ENCODE results near the gene AMPD2.

The AMPD2 gene

GRCh38 chr1:109634771-109635750 is 15.4 kb downstream of the AMPD2 start:
- DNase-seq (ENCODE audit: low read depth) = no peak
- TF ChIP-seq, protein P1, sequence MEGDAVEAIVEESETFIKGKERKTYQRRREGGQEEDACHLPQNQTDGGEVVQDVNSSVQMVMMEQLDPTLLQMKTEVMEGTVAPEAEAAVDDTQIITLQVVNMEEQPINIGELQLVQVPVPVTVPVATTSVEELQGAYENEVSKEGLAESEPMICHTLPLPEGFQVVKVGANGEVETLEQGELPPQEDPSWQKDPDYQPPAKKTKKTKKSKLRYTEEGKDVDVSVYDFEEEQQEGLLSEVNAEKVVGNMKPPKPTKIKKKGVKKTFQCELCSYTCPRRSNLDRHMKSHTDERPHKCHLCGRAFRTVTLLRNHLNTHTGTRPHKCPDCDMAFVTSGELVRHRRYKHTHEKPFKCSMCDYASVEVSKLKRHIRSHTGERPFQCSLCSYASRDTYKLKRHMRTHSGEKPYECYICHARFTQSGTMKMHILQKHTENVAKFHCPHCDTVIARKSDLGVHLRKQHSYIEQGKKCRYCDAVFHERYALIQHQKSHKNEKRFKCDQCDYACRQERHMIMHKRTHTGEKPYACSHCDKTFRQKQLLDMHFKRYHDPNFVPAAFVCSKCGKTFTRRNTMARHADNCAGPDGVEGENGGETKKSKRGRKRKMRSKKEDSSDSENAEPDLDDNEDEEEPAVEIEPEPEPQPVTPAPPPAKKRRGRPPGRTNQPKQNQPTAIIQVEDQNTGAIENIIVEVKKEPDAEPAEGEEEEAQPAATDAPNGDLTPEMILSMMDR (conservative IDR thresholded peaks at IDR 0.05; ENCODE audit: low read depth, low read length) = no peak
- no peak overlapping the region for H3K4me3 ChIP-seq (ENCODE audit: low read length)

DNA sequence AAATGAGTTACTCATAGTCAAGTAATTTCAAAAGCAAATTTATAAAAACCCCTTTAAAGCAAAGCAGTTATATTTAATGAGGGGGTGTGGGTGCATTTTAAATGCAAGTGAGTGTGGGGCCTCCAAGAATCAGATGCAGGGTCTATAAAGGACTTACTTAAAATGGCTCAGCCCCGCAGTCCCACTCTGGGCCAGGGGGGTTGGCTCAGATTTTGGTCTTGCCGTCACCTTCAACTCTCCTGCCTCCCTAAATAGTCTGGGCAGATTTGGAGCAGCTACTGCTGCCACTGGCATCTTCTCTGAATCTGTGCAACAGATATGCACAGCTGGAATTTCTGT is 16.2 kb downstream of the AMPD2 start:
- TF ChIP-seq, protein P1 (conservative IDR thresholded peaks at IDR 0.05; ENCODE audit: low read depth, low read length) = no peak
- DNase-seq (ENCODE audit: low read depth) = no peak
- no peak overlapping the region for H3K4me3 ChIP-seq (ENCODE audit: low read length)

DNA sequence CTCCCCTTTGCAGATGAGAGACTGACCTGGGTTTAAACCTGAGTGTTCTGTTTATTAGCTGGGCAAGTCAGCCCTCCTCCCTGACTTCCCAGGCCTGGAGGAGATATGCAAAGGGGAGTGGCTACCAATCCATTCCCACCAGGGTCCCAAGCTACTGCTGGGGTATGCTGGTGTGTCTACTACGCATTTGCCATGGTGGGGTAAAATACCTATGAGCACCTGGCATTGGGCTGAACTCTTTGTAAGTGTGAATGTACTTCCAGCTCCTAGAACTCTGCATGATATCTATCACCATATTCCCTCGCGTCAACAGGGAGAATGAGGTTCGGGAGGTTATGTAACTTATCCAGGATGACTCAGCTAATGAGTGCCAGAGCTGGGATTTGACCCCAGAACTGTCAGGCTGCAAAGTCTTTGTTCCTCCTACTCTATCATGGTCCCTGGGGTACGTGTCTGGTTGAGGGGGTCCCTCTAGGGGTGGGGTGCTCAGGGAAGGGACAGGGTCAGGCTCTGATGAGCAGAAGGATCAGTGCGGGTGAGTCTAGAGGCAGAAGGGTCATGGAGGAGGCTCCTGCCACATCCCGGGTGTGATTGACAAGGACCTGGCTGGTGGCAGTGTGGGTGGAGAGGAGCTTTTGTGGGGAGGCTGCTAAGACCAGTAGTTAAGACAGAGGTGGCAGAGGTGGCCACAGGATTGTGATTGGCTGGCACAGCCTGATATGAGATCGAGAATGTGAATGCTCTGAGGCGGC is 16.7 kb downstream of the AMPD2 start:
- H3K4me3 ChIP-seq (ENCODE audit: low read length) = no peak overlapping the region
- no peak for DNase-seq (ENCODE audit: low read depth)
- TF ChIP-seq, protein P1 (conservative IDR thresholded peaks at IDR 0.05; ENCODE audit: low read depth, low read length) = no peak

GRCh38 chr1:109637446-109637845 is 17.8 kb downstream of the AMPD2 start:
- DNase-seq (ENCODE audit: low read depth) = no peak
- H3K4me3 ChIP-seq (ENCODE audit: low read length) = no peak overlapping the region
- TF ChIP-seq, protein P1 (conservative IDR thresholded peaks at IDR 0.05; ENCODE audit: low read depth, low read length) = no peak

- no peak overlapping the region for H3K4me3 ChIP-seq (ENCODE audit: low read length)
- TF ChIP-seq, protein P1 (conservative IDR thresholded peaks at IDR 0.05; ENCODE audit: low read depth, low read length) = no peak
- no peak for DNase-seq (ENCODE audit: low read depth)
Observed at GRCh38 chr1:109639063-109639840, 19.6 kb downstream of the AMPD2 start.

GRCh38 chr1:109639841-109640184 is 20.2 kb downstream of the AMPD2 start:
- TF ChIP-seq, protein P1 (conservative IDR thresholded peaks at IDR 0.05; ENCODE audit: low read depth, low read length) = no peak
- H3K4me3 ChIP-seq (ENCODE audit: low read length) = no peak overlapping the region
- no peak for DNase-seq (ENCODE audit: low read depth)
